Mesenchymal stem cell (in vitro differentiated cells and primary cell): ENCODE results near the gene IRF4.

Source experiments
- DNase-seq: peaks from one replicate; pipeline ENCODE4 v3.0.0-alpha.2; 2013
- H2AFZ ChIP-seq: one replicate; pipeline ENCODE4 v1.6.1; 2013; ENCODE audit warnings: low read depth, mild to moderate bottlenecking, control low read depth, inconsistent platforms, low read length, moderate library complexity
- H2AK5ac ChIP-seq: 2 replicates; pipeline ENCODE4 v1.6.1; 2013; ENCODE audit warnings: low read length, moderate library complexity, mild to moderate bottlenecking, inconsistent platforms; ENCODE audit not compliant: severe bottlenecking
- H2BK120ac ChIP-seq: one replicate; pipeline ENCODE4 v1.6.1; 2013; ENCODE audit warnings: low read depth, mild to moderate bottlenecking, inconsistent platforms, low read length, moderate library complexity
- H2BK12ac ChIP-seq, 2 experiments: one replicate each; pipeline ENCODE4 v1.6.1; 2013; ENCODE audit warnings: inconsistent platforms in 2 of 2, low read length in 2 of 2, mild to moderate bottlenecking in 2 of 2, moderate library complexity in 2 of 2, control low read depth in 1 of 2
- H2BK15ac ChIP-seq: one replicate; pipeline ENCODE4 v1.6.1; 2013; ENCODE audit warnings: mild to moderate bottlenecking, low read depth, inconsistent platforms; ENCODE audit not compliant: poor library complexity, severe bottlenecking
- H2BK5ac ChIP-seq: 2 replicates; pipeline ENCODE4 v1.6.1; 2013; ENCODE audit warnings: low read depth, mild to moderate bottlenecking, low read length, control low read depth, inconsistent platforms; ENCODE audit not compliant: poor library complexity, severe bottlenecking
- H3K14ac ChIP-seq, 2 experiments: one replicate each; pipeline ENCODE4 v1.6.1; 2013; ENCODE audit warnings: inconsistent platforms in 2 of 2, low read length in 2 of 2, control low read depth in 1 of 2, mild to moderate bottlenecking in 1 of 2, moderate library complexity in 1 of 2
- H3K18ac ChIP-seq, 2 experiments: one replicate each; pipeline ENCODE4 v1.6.1; 2013; ENCODE audit warnings: inconsistent platforms in 2 of 2, low read length in 2 of 2, control low read depth in 1 of 2, low read depth in 1 of 2, mild to moderate bottlenecking in 1 of 2
- H3K23ac ChIP-seq, 2 experiments: one replicate each; pipeline ENCODE4 v1.6.1; 2013; ENCODE audit warnings: inconsistent platforms in 2 of 2, low read length in 2 of 2, mild to moderate bottlenecking in 2 of 2, moderate library complexity in 2 of 2, control low read depth in 1 of 2
- H3K27ac ChIP-seq: 2 replicates; pipeline ENCODE4 v1.5.1; 2013; ENCODE audit warnings: mild to moderate bottlenecking, moderate library complexity, low read length, control low read depth, inconsistent platforms; ENCODE audit not compliant: poor library complexity, severe bottlenecking
- H3K27me3 ChIP-seq, 2 experiments: 2 replicates each; pipeline versions ENCODE4 v1.6.1 to v1.7.0; 2013; ENCODE audit warnings: low read length in 2 of 2, mild to moderate bottlenecking in 2 of 2, moderate library complexity in 2 of 2, control low read depth in 1 of 2, inconsistent platforms in 1 of 2; ENCODE audit not compliant: control insufficient read depth in 1 of 2, insufficient read depth in 1 of 2
- H3K36me3 ChIP-seq, 2 experiments: 2 replicates each; pipeline versions ENCODE4 v1.6.1 to v1.7.0; 2013; ENCODE audit warnings: low read length in 2 of 2, control low read depth in 1 of 2, inconsistent platforms in 1 of 2, low read depth in 1 of 2, mild to moderate bottlenecking in 1 of 2; ENCODE audit not compliant: insufficient read depth in 2 of 2, control insufficient read depth in 1 of 2
- H3K4ac ChIP-seq, 2 experiments: one replicate each; pipeline ENCODE4 v1.6.1; 2013; ENCODE audit warnings: inconsistent platforms in 2 of 2, low read length in 2 of 2, mild to moderate bottlenecking in 2 of 2, moderate library complexity in 2 of 2, control low read depth in 1 of 2, low read depth in 1 of 2
- H3K4me1 ChIP-seq: 2 replicates; pipeline ENCODE4 v1.6.1; 2013; ENCODE audit warnings: low read depth, low read length, control low read depth; ENCODE audit not compliant: control insufficient read depth, insufficient read depth
- H3K4me2 ChIP-seq: 2 replicates; pipeline ENCODE4 v1.6.1; 2013; ENCODE audit warnings: low read length, mild to moderate bottlenecking, inconsistent platforms; ENCODE audit not compliant: poor library complexity, severe bottlenecking
- H3K4me3 ChIP-seq, 2 experiments: 2 replicates each; pipeline versions ENCODE4 v1.5.1 to v1.7.0; 2013; ENCODE audit warnings: low read length in 2 of 2, mild to moderate bottlenecking in 2 of 2, control low read depth in 1 of 2, low read depth in 1 of 2; ENCODE audit not compliant: insufficient read depth in 1 of 2
- H3K79me1 ChIP-seq: replicated peaks from 2 replicates; pipeline ENCODE4 v1.6.1; 2013; ENCODE audit warnings: mild to moderate bottlenecking, control low read depth, low read length, inconsistent platforms; ENCODE audit not compliant: poor library complexity, severe bottlenecking
- H3K9ac ChIP-seq: 2 replicates; pipeline ENCODE4 v1.7.0; 2013; ENCODE audit warnings: mild to moderate bottlenecking, low read length, moderate library complexity
- H3K9me3 ChIP-seq: 2 replicates; pipeline ENCODE4 v1.7.0; 2013; ENCODE audit warnings: mild to moderate bottlenecking, low read length; ENCODE audit not compliant: control insufficient read depth
- H4K8ac ChIP-seq: one replicate; pipeline ENCODE4 v1.6.1; 2013; ENCODE audit warnings: inconsistent platforms, mild to moderate bottlenecking, low read length, moderate library complexity
- H4K91ac ChIP-seq: one replicate; pipeline ENCODE4 v1.6.1; 2013; ENCODE audit warnings: mild to moderate bottlenecking, low read length, inconsistent platforms
- WGBS: methylation state at CpG from one replicate; pipeline ENCODE4 v1.1.7; 2013; ENCODE audit warnings: mixed read lengths; 5-methylcytosine and 5-hydroxymethylcytosine counted together

The IRF4 gene

GRCh38 chr6:441126-441920 is 49.8 kb downstream of the IRF4 start:
- H4K8ac ChIP-seq: no peak overlapping the region
- H3K14ac ChIP-seq: no peak overlapping the region
- 86% methylated on average over 12 of the region's 12 CpGs for WGBS

GRCh38 chr6:443621-444159 is 52.1 kb downstream of the IRF4 start:
- H3K4me3 ChIP-seq: no peak overlapping the region
- H3K79me1 ChIP-seq: no peaks in the 10 kb centered on the region
- H2BK5ac ChIP-seq: no peak overlapping the region

More at GRCh38 chr6:441126-441920, 49.8 kb downstream of the IRF4 start:
- no peak overlapping the region for H2AK5ac ChIP-seq
- H2BK12ac ChIP-seq: no peak overlapping the region
- no peaks in the 10 kb centered on the region for H3K9me3 ChIP-seq
- no peak for DNase-seq
- H2BK15ac ChIP-seq: no peak overlapping the region
- no peak overlapping the region for H2BK120ac ChIP-seq
- H3K4me1 ChIP-seq: peaks cover 6% of the 10 kb centered on the region
- H3K27me3 ChIP-seq: peaks cover 5 to 23% of the 10 kb centered on the region in 2 experiments
- H3K4me2 ChIP-seq: no peak overlapping the region
- no peak overlapping the region for H3K23ac ChIP-seq
- no peak overlapping the region for H3K4ac ChIP-seq
- no peak overlapping the region for H3K18ac ChIP-seq
- H2BK5ac ChIP-seq: no peak overlapping the region
- no peak overlapping the region for H3K27ac ChIP-seq
- H2AFZ ChIP-seq: no peak overlapping the region
- H4K91ac ChIP-seq: no peak overlapping the region
- H3K36me3 ChIP-seq: no peaks in the 10 kb centered on the region
- H3K9ac ChIP-seq: no peak overlapping the region
- no peak overlapping the region for H3K4me3 ChIP-seq
- H3K79me1 ChIP-seq: no peaks in the 10 kb centered on the region

GRCh38 chr6:444653-445275 is 53.2 kb downstream of the IRF4 start:
- no peak overlapping the region for H3K18ac ChIP-seq
- no peaks in the 10 kb centered on the region for H3K9me3 ChIP-seq
- no peak overlapping the region for H3K9ac ChIP-seq
- no peak overlapping the region for H2BK5ac ChIP-seq
- peaks cover 13% of the 10 kb centered on the region for H3K4me1 ChIP-seq
- no peak overlapping the region for H2AK5ac ChIP-seq
- H3K4me3 ChIP-seq: no peak overlapping the region
- H4K91ac ChIP-seq: no peak overlapping the region
- no peak overlapping the region for H3K23ac ChIP-seq
- H4K8ac ChIP-seq: peak overlapping the region; percentile 23
- no peak overlapping the region for H2AFZ ChIP-seq
- no peak for DNase-seq
- no peak overlapping the region for H2BK15ac ChIP-seq
- no peaks in the 10 kb centered on the region for H3K79me1 ChIP-seq
- H3K27ac ChIP-seq: no peak overlapping the region
- H2BK120ac ChIP-seq: no peak overlapping the region
- WGBS: 88% methylated on average over 18 of the region's 18 CpGs
- H3K27me3 ChIP-seq: peaks cover 5 to 24% of the 10 kb centered on the region in 2 experiments
- H3K36me3 ChIP-seq: no peaks in the 10 kb centered on the region
- no peak overlapping the region for H2BK12ac ChIP-seq
- H3K4me2 ChIP-seq: no peak overlapping the region
- H3K4ac ChIP-seq: no peak overlapping the region
- no peak overlapping the region for H3K14ac ChIP-seq

More at GRCh38 chr6:443621-444159, 52.1 kb downstream of the IRF4 start:
- Histone ChIP-seq H2AFZ (no peak overlapping the region), H2BK15ac (no peak overlapping the region), H3K27me3 (peaks cover 5 to 25% of the 10 kb centered on the region in 2 experiments), H3K27ac (no peak overlapping the region), H3K4me2 (no peak overlapping the region), H3K23ac (no peak overlapping the region), H3K4me1 (peaks cover 13% of the 10 kb centered on the region), H4K8ac (no peak overlapping the region), H2BK12ac (no peak overlapping the region), H3K36me3 (no peaks in the 10 kb centered on the region), H3K14ac (no peak overlapping the region), H3K4ac (no peak overlapping the region), H4K91ac (peak overlapping the region; percentile 18), H2BK120ac (no peak overlapping the region), H3K9me3 (no peaks in the 10 kb centered on the region), H2AK5ac (no peak overlapping the region), H3K18ac (no peak overlapping the region), H3K9ac (no peak overlapping the region)
- DNase-seq: no peak
- 82% methylated on average over 19 of the region's 19 CpGs for WGBS
